Left lung (tissue), 10 donors: Measurements from ENCODE around the gene TRPM4. TPM values are rescaled to one million over a fixed set of nuclear protein-coding genes. Genes with fewer than 3 reads are reported as not detected.

Experiments used
- ATAC-seq: fragments of 200-7000 bp; cut with Tn5 transposase; one replicate; pipeline ENCODE4 v1.9.1; 2020; ENCODE audit warnings: moderate library complexity
- DNase-seq, 4 donors: peaks; one replicate each; pipeline ENCODE4 v3.0.0-alpha.2; 2013 to 2020
- H3K27ac ChIP-seq, 2 donors: fragments of 200-600 bp; sonication (generic) in 1 of 2; one replicate each; pipeline versions ENCODE4 v1.5.0 to v1.8.0; 2020 to 2021
- H3K27me3 ChIP-seq, 2 donors: fragments of 200-600 bp; sonication (generic) in 1 of 2; one replicate each; pipeline versions ENCODE4 v1.5.0 to v1.8.0; 2020 to 2021
- H3K36me3 ChIP-seq, 2 donors: fragments of 200-600 bp; sonication (generic) in 1 of 2; one replicate each; pipeline versions ENCODE4 v1.5.0 to v1.8.0; 2020 to 2021
- H3K4me1 ChIP-seq, 2 donors: fragments of 200-600 bp; one replicate each; pipeline ENCODE4 v1.8.0; 2021
- H3K4me3 ChIP-seq, 2 donors: fragments of 200-600 bp; sonication (generic) in 1 of 2; one replicate each; pipeline versions ENCODE4 v1.5.0 to v1.8.0; 2020 to 2021; ENCODE audit warnings: mild to moderate bottlenecking in 1 of 2
- H3K9me3 ChIP-seq, 2 donors: fragments of 200-600 bp; sonication (generic) in 1 of 2; one replicate each; pipeline versions ENCODE4 v1.5.0 to v1.8.0; 2020 to 2021
- CTCF ChIP-seq, 2 donors: fragments of 200-600 bp; sonication (generic) in 1 of 2; IDR thresholded peaks; one replicate each; pipeline versions ENCODE4 v1.5.0 to v1.8.0; 2021; ENCODE audit warnings: antibody characterized with exemption in 2 of 2
- intact Hi-C, 2 donors: fragments of 100-400 bp; cut with DNase I; formaldehyde crosslinking; loops; one replicate each; pipeline versions ENCODE4 v1.11.2 to v1.14.2; 2022
- polyA plus RNA-seq, 6 donors: library from polyadenylated mRNA; unstranded; fragments of 120-200 nt; gene quantifications; one replicate each; pipeline ENCODE4 v1.2.1, GENCODE V29; 2013; ENCODE audit not compliant: insufficient read length in 6 of 6
- total RNA-seq, 2 donors: library from RNA; stranded (reverse); fragmentation: NEBNext Ultra II Directional; extraction: Animal tissue kit (Norgen Biotek cat#: 25700); gene quantifications; one replicate each; pipeline ENCODE4 v1.2.1, GENCODE V29; 2021
- donor health status: DM: no; HTN: yes; CAD: no.
- donor health status: DM: no; HTN: no; CAD: no.

The TRPM4 gene
- total and polyA plus RNA-seq, 8 donors: 14.3 to 61.7 (median 29.7) TPM

GRCh38 chr19:49117677-49118564, 39.7 kb upstream of the TRPM4 start:
- intact Hi-C loops: no loop called here
- Histone ChIP-seq H3K36me3 (no peaks in the 10 kb centered on the region), H3K9me3 (no peaks in the 10 kb centered on the region), H3K27ac (peak overlapping the region; percentile 93 to 95), H3K4me3 (peak overlapping the region; percentile 55 to 65), H3K27me3 (peaks cover 7 to 31% of the 10 kb centered on the region in 2 donors), H3K4me1 (peaks cover 18 to 63% of the 10 kb centered on the region in 2 donors)
- DNase-seq (no peak), ATAC-seq (no peak)
- no peak for TF ChIP-seq CTCF (IDR thresholded peaks at IDR 0.05)

- Histone ChIP-seq H3K27me3 (peaks cover 7 to 31% of the 10 kb centered on the region in 2 donors), H3K36me3 (no peaks in the 10 kb centered on the region), H3K4me3 (peak within 1 kb of the TSS; percentile 55 to 65), H3K27ac (peak within 1 kb of the TSS; percentile 93 to 95), H3K4me1 (peaks cover 16 to 56% of the 10 kb centered on the region in 2 donors), H3K9me3 (no peaks in the 10 kb centered on the region)
- DNase-seq (peak; percentile 87 to 96 (median 96)), ATAC-seq (peak; percentile 93)
- peak in 1 of 2 donors; percentile 42 for TF ChIP-seq CTCF (IDR thresholded peaks at IDR 0.05)
- intact Hi-C loops: no loop called here
These were observed 38.8 kb upstream of the TRPM4 start, which contains the start of gene C19orf73 for GRCh38 chr19:49118565-49119410. Gene C19orf73 (minus strand): TSS chr19:49119143. CDS start chr19:49119022, 121 bp downstream.

GRCh38 chr19:49119411-49120324, 37.9 kb upstream of the TRPM4 start, which contains the start of gene PPFIA3:
Gene PPFIA3 (plus strand): TSS chr19:49119544. CDS start chr19:49127874, 8,330 bp downstream.
- Histone ChIP-seq H3K27me3 (peaks cover 7 to 31% of the 10 kb centered on the region in 2 donors), H3K4me1 (peaks cover 15 to 51% of the 10 kb centered on the region in 2 donors), H3K36me3 (no peaks in the 10 kb centered on the region), H3K4me3 (peak within 1 kb of the TSS; percentile 55 to 65), H3K27ac (peak within 1 kb of the TSS; percentile 93 to 95), H3K9me3 (no peaks in the 10 kb centered on the region)
- intact Hi-C loops: no loop called here
- DNase-seq: peak in 3 of 4 donors; percentile 63 to 89 (median 73)
- TF ChIP-seq CTCF (IDR thresholded peaks at IDR 0.05): no peak
- ATAC-seq: peak; percentile 65

- Histone ChIP-seq H3K4me1 (peaks cover 15 to 45% of the 10 kb centered on the region in 2 donors), H3K9me3 (no peaks in the 10 kb centered on the region), H3K36me3 (no peaks in the 10 kb centered on the region), H3K27me3 (peaks cover 7 to 31% of the 10 kb centered on the region in 2 donors), H3K27ac (no peak overlapping the region), H3K4me3 (peak overlapping the region in 1 of 2 donors; percentile 65)
- no peak for TF ChIP-seq CTCF (IDR thresholded peaks at IDR 0.05)
- ATAC-seq (no peak), DNase-seq (no peak)
- intact Hi-C loops: no loop called here
These were observed 37.3 kb upstream of the TRPM4 start for GRCh38 chr19:49120325-49120683.
